Right atrium auricular region (tissue), 2 donors: ENCODE results near the gene ASCL2. TPM values are rescaled to one million over a fixed set of nuclear protein-coding genes. Genes with fewer than 3 reads are reported as not detected.

Source experiments
- DNase-seq: peaks from one replicate; pipeline ENCODE4 v3.0.0-alpha.2; 2019; ENCODE audit warnings: low spot score
- H3K27ac ChIP-seq, 2 donors: fragments of 200-600 bp; sonication (generic); 1 replicate in 1 of 2; 2 replicates in 1 of 2; pipeline ENCODE4 v1.5.1; 2016 to 2019
- H3K27me3 ChIP-seq, 2 donors: fragments of 200-600 bp; sonication (generic); one replicate each; pipeline versions ENCODE4 v1.5.1 to v1.6.0; 2017 to 2019
- H3K36me3 ChIP-seq: fragments of 200-600 bp; sonication (generic); one replicate; pipeline ENCODE4 v1.5.1; 2016
- H3K4me1 ChIP-seq, 2 donors: fragments of 200-600 bp; sonication (generic); one replicate each; pipeline versions ENCODE4 v1.5.1 to v1.6.0; 2017 to 2019
- H3K4me3 ChIP-seq, 2 donors: fragments of 200-600 bp; sonication (generic); 1 replicate in 1 of 2; 2 replicates in 1 of 2; pipeline ENCODE4 v1.5.1; 2017 to 2019; ENCODE audit warnings: mild to moderate bottlenecking in 1 of 2, moderate library complexity in 1 of 2
- H3K9me3 ChIP-seq, 2 donors: fragments of 200-600 bp; sonication (generic); one replicate each; pipeline ENCODE4 v1.5.1; 2019
- CTCF ChIP-seq, 2 donors: fragments of 200-600 bp; sonication (generic); IDR thresholded peaks; one replicate each; pipeline ENCODE4 v1.5.1; 2019; ENCODE audit warnings: antibody characterized with exemption in 2 of 2
- total RNA-seq, 2 donors: library from RNA; depleted of rRNA; stranded (reverse); fragments of >200 nt; gene quantifications; one replicate each; pipeline ENCODE4 v1.1.0, GENCODE V29; 2016

ASCL2 gene
- total RNA-seq, 2 donors from 2014 or later = 0.51 TPM; not detected in 1

GRCh38 chr11:2310073-2310785, 39.8 kb upstream of the ASCL2 start:
- Histone ChIP-seq H3K36me3 (no peaks in the 10 kb centered on the region), H3K9me3 (no peaks in the 10 kb centered on the region), H3K27me3 (no peaks in the 10 kb centered on the region), H3K4me1 (peaks cover 0 to 58% of the 10 kb centered on the region in 2 donors), H3K4me3 (no peak overlapping the region), H3K27ac (no peak overlapping the region)
- DNase-seq = no peak
- no peak for TF ChIP-seq CTCF (IDR thresholded peaks at IDR 0.05)

- no peaks in the 10 kb centered on the region for H3K36me3 ChIP-seq
- H3K4me3 ChIP-seq = no peak overlapping the region
- DNase-seq = no peak
- no peaks in the 10 kb centered on the region for H3K9me3 ChIP-seq
- H3K27ac ChIP-seq = no peak overlapping the region
- TF ChIP-seq CTCF (IDR thresholded peaks at IDR 0.05) = no peak
- peaks cover 0 to 58% of the 10 kb centered on the region in 2 donors for H3K4me1 ChIP-seq
- H3K27me3 ChIP-seq = no peaks in the 10 kb centered on the region
Measured at GRCh38 chr11:2309251-2310072, 39.1 kb upstream of the ASCL2 start.

GRCh38 chr11:2308713-2309112, 38.3 kb upstream of the ASCL2 start:
- Histone ChIP-seq H3K36me3 (no peaks in the 10 kb centered on the region), H3K4me1 (peaks cover 0 to 58% of the 10 kb centered on the region in 2 donors), H3K27ac (no peak overlapping the region), H3K9me3 (no peaks in the 10 kb centered on the region), H3K4me3 (no peak overlapping the region), H3K27me3 (no peaks in the 10 kb centered on the region)
- TF ChIP-seq CTCF (IDR thresholded peaks at IDR 0.05) = no peak
- no peak for DNase-seq

GRCh38 chr11:2307501-2308331, 37.3 kb upstream of the ASCL2 start:
- H3K4me1 ChIP-seq = peaks cover 0 to 61% of the 10 kb centered on the region in 2 donors
- H3K4me3 ChIP-seq = no peak overlapping the region
- no peak for DNase-seq
- H3K36me3 ChIP-seq = no peaks in the 10 kb centered on the region
- no peaks in the 10 kb centered on the region for H3K27me3 ChIP-seq
- peak overlapping the region in 1 of 2 donors; percentile 87 for H3K27ac ChIP-seq
- no peaks in the 10 kb centered on the region for H3K9me3 ChIP-seq
- no peak for TF ChIP-seq CTCF (IDR thresholded peaks at IDR 0.05)

- no peak for DNase-seq
- H3K36me3 ChIP-seq = no peaks in the 10 kb centered on the region
- H3K4me1 ChIP-seq = peaks cover 0 to 58% of the 10 kb centered on the region in 2 donors
- H3K9me3 ChIP-seq = no peaks in the 10 kb centered on the region
- peak overlapping the region in 1 of 2 donors; percentile 87 for H3K27ac ChIP-seq
- no peak for TF ChIP-seq CTCF (IDR thresholded peaks at IDR 0.05)
- no peaks in the 10 kb centered on the region for H3K27me3 ChIP-seq
- H3K4me3 ChIP-seq = no peak overlapping the region
Measured at GRCh38 chr11:2306877-2307500, 36.6 kb upstream of the ASCL2 start.
